Loucy (cell line): Measurements from ENCODE around the gene GRK1.

ENCODE experiments used
- CTCF ChIP-seq: fragments of 200-600 bp; sonication (generic); conservative IDR thresholded peaks from 2 replicates; pipeline ENCODE4 v1.5.1; 2014; ENCODE audit warnings: mild to moderate bottlenecking, antibody characterized with exemption, low read length
- EZH2phosphoT487 ChIP-seq: fragments of 200-600 bp; IDR thresholded peaks from 2 replicates; pipeline ENCODE4 v1.6.1; 2018; ENCODE audit warnings: antibody characterized with exemption, mild to moderate bottlenecking, moderate library complexity, borderline replicate concordance

DNA sequence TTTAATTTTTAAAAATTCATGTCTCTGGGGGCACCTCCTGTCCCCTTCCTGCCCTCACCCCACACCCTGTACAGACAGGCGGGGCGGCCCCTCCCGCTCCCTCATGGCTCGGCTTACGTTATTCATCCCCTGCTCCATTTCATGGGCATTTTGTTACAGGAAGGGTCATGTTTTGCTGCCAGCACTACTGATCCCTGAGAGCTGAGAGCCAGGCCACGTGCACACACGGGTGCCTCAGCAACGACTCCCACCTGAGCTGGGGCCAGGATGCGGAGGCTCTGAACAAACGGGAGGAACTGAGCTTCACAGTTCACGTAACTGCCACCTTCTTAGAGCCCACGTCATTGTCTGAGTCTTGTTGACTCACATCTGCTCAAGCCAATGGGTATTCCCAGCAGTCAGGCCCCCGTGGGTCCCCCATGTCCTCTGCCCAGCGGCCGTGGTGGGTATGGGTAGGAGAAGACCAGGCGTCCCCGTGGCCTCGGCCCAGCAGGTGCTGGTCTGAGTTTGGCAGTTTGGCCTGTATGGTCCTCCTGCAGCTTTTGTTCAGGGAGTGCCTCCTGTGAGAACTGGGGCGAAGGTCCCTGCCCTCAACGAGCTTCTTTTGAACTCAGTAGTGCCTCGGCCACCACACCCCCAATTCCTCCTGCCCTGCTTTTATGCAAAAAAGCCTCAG, 75.6 kb downstream of the GRK1 start:
- TF ChIP-seq CTCF (no peak), EZH2phosphoT487 (no peak)
